ENCODE measurements around the gene RBM20. TPM values are rescaled to one million over a fixed set of nuclear protein-coding genes. Genes with fewer than 3 reads are reported as not detected.

Gene RBM20
- polyA plus RNA-seq, 1 experiment = 0.11 TPM

GRCh38 chr10:110721406-110722038 is 77.4 kb downstream of the RBM20 start:
- Histone ChIP-seq H3K27ac (ENCODE audit: low read depth, low read length) (no peak overlapping the region), H3K9me3 (ENCODE audit: control insufficient read depth, insufficient read depth, low read length) (no peaks in the 10 kb centered on the region), H3K27me3 (ENCODE audit: control insufficient read depth, insufficient read depth, low read length) (peaks cover 38% of the 10 kb centered on the region), H3K4me3 (ENCODE audit: low read depth, low read length) (no peak overlapping the region)
- ChIA-PET POLR2A (no interaction called here), CTCF (no interaction called here)
- DNase-seq (ENCODE audit: low read depth, low spot score) = no peak
- TF ChIP-seq, protein P1, sequence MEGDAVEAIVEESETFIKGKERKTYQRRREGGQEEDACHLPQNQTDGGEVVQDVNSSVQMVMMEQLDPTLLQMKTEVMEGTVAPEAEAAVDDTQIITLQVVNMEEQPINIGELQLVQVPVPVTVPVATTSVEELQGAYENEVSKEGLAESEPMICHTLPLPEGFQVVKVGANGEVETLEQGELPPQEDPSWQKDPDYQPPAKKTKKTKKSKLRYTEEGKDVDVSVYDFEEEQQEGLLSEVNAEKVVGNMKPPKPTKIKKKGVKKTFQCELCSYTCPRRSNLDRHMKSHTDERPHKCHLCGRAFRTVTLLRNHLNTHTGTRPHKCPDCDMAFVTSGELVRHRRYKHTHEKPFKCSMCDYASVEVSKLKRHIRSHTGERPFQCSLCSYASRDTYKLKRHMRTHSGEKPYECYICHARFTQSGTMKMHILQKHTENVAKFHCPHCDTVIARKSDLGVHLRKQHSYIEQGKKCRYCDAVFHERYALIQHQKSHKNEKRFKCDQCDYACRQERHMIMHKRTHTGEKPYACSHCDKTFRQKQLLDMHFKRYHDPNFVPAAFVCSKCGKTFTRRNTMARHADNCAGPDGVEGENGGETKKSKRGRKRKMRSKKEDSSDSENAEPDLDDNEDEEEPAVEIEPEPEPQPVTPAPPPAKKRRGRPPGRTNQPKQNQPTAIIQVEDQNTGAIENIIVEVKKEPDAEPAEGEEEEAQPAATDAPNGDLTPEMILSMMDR (IDR thresholded peaks at IDR 0.05; ENCODE audit: low read depth, low read length) = no peak

DNA sequence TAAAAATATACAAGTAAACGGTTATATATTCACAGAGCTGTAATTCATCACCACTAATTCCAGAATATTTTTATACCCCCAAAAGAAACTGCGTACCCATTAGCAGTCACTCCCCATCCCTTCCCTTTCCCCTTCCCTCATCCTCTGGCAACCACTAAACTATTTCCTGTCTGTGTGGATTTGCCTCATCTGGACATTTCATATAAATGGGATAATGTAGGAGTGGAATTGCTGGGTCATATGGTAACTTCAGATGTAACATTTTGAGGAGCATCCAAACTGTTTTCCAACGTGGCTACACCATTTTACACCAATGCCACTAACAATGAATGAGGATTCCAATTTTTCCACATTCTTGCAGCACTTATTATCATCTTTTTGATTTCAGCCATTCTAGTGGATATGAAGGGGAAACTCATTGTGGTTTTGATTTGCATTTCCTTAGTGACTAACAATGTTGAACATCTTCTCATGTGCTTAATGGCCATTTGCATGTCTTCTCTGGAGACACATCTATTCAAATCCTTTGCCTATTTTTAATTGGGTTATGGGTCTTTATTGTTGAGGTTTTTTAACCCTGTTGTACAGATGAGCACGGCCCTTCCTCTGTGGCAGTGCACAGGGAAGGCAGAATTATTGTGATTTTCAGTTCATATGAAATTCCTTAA is 79.2 kb downstream of the RBM20 start:
- Histone ChIP-seq H3K27me3 (ENCODE audit: control insufficient read depth, insufficient read depth, low read length) (peaks cover 28% of the 10 kb centered on the region), H3K9me3 (ENCODE audit: control insufficient read depth, insufficient read depth, low read length) (no peaks in the 10 kb centered on the region), H3K27ac (ENCODE audit: low read depth, low read length) (no peak overlapping the region), H3K4me3 (ENCODE audit: low read depth, low read length) (no peak overlapping the region)
- ChIA-PET CTCF (no interaction called here), POLR2A (no interaction called here)
- no peak for DNase-seq (ENCODE audit: low read depth, low spot score)
- TF ChIP-seq, protein P1 (IDR thresholded peaks at IDR 0.05; ENCODE audit: low read depth, low read length) = no peak

DNA sequence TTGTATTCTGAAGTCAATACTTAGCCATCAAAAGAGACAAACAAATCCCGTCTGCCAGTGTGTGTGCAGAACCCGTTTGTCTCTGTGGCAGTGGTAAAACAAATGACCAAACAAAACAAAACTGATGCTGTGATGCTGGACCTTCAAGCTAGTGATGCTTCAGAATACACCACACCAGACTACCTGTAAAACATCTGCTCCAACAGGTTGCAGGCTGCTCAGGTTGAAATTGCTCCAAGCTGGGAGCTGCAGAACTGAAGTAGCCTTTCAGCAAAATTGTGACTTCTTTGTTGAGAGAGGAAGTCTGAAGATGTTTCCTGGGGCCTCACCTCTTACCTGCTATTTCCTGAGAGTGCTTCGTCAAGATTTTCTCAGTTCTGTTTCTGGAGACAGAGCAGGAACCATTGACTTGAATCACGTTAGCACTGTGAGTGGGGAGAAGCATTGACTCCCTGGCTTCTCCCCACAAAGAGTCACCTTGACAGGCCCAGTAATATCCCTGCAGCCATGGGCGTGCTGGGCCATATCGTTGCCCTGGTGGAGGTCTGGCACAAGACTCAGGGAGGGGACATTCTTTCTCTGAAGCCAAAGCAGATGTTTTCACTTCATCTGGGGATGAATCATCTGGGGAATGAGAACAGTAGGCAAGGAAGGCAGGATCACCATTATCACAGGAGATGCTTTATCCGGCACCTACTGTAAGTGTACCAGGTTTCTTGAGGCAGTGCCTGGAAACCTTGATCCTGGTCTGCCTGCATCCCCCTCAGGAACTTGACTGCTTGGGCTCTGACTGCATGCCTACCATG is 80.2 kb downstream of the RBM20 start:
- no peak for DNase-seq (ENCODE audit: low read depth, low spot score)
- Histone ChIP-seq H3K4me3 (ENCODE audit: low read depth, low read length) (no peak overlapping the region), H3K27ac (ENCODE audit: low read depth, low read length) (no peak overlapping the region), H3K9me3 (ENCODE audit: control insufficient read depth, insufficient read depth, low read length) (no peaks in the 10 kb centered on the region), H3K27me3 (ENCODE audit: control insufficient read depth, insufficient read depth, low read length) (peaks cover 27% of the 10 kb centered on the region)
- POLR2A ChIA-PET = no interaction called here
- CTCF ChIA-PET = interaction anchor here (1.0 kb wide), 1 partner anchor 123 kb away, joined by 3 read pairs; no protein-coding TSS in a partner anchor
- TF ChIP-seq, protein P1 (IDR thresholded peaks at IDR 0.05; ENCODE audit: low read depth, low read length) = no peak

DNA sequence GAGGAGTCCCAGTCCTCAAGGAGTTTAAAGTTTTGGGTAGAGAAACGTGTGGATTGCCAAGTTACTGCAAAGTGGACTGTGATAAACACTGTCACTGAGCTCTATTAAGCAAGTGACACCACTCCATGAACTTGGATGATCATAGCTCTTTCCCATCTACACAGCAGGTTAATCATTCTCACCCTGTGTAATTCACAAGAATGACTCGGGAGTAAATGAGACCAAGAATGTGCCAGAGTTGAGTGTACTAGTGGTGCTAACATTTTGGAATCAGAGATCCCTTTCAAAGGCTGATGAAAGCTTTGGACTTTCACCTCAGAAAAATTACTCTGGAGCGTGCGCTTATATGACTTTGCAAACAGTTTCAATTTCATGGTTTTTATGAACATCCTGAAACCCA is 80.8 kb downstream of the RBM20 start:
- Histone ChIP-seq H3K4me3 (ENCODE audit: low read depth, low read length) (no peak overlapping the region), H3K27me3 (ENCODE audit: control insufficient read depth, insufficient read depth, low read length) (peaks cover 26% of the 10 kb centered on the region), H3K9me3 (ENCODE audit: control insufficient read depth, insufficient read depth, low read length) (no peaks in the 10 kb centered on the region), H3K27ac (ENCODE audit: low read depth, low read length) (no peak overlapping the region)
- TF ChIP-seq, protein P1 (IDR thresholded peaks at IDR 0.05; ENCODE audit: low read depth, low read length) = no peak
- DNase-seq (ENCODE audit: low read depth, low spot score) = no peak
- POLR2A ChIA-PET = no interaction called here
- CTCF ChIA-PET = interaction anchor here (1.0 to 1.1 kb wide), 2 partner anchors 53 to 124 kb away, joined by 3 read pairs; no protein-coding TSS in a partner anchor

Measured in AG04450 (cell line).